Memory B cell (primary cell): ENCODE results near the gene FKBP9.
"Not testable (repeated sequence)": the region's sequence is repeated elsewhere in the genome, so short reads cannot be mapped to it uniquely, and the experiment has no call there.

Experiments
- ATAC-seq: fragments of 150-1000 bp; cut with Tn5 transposase; 2 replicates; pipeline ENCODE4 v1.10.0; 2021; ENCODE audit warnings: low read depth, mild to moderate bottlenecking, moderate library complexity
- DNase-seq, 2 donors: peaks; one replicate each; pipeline ENCODE4 v3.0.0; 2022; ENCODE audit warnings: low spot score in 2 of 2
- H3K27ac Mint-ChIP-seq: one replicate; pipeline ENCODE4 v1.8.0; 2022; ENCODE audit warnings: mild to moderate bottlenecking, moderate library complexity, mixed read lengths
- H3K27me3 Mint-ChIP-seq: one replicate; pipeline ENCODE4 v1.8.0; 2022; ENCODE audit warnings: mixed read lengths
- H3K36me3 Mint-ChIP-seq: one replicate; pipeline ENCODE4 v1.8.0; 2022; ENCODE audit warnings: mild to moderate bottlenecking, mixed read lengths
- H3K4me1 Mint-ChIP-seq: one replicate; pipeline ENCODE4 v1.8.0; 2022; ENCODE audit warnings: mixed read lengths
- H3K4me3 Mint-ChIP-seq: one replicate; pipeline ENCODE4 v1.8.0; 2022; ENCODE audit warnings: mild to moderate bottlenecking, moderate library complexity, mixed read lengths
- H3K9me3 Mint-ChIP-seq: one replicate; pipeline ENCODE4 v1.8.0; 2022; ENCODE audit warnings: mixed read lengths

The FKBP9 gene

DNA sequence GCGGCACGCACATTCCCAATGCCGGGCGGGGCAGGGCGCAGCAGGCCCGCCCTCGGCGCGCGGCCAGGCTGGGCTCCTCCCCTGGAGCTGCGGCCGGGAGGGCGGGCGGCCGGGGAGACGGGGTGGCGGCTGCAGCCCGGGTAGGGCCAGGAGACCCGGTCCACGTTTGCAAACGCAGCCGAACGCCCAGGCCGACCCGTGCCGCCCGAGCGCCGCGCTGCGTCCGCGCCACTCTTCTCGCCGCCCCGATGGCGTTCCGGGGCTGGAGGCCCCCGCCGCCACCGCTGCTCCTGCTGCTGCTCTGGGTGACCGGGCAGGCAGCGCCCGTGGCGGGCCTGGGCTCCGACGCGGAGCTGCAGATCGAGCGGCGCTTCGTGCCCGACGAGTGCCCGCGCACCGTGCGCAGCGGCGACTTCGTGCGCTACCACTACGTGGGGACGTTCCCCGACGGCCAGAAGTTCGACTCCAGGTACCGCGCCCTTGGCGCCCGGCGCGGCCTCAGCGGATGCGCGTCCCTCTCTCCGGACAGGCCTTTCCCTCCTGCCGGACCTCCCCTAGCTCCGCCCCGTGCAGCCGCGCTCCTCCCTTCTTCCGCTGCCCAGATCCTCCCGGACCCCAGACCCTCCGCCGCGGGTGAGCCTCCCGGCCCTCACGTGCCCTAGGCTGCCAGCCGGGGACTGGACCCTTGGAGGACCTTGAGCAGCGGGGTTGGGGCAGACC is at the start of gene FKBP9:
Gene FKBP9 (plus strand): TSS at position 115 of the 720 bp plus-strand sequence. CDS start 134 bp downstream, at position 249.
- Mint-ChIP-seq H3K4me3 (peak within 1 kb of the TSS; percentile 84), H3K27ac (no peak within 1 kb of the TSS), H3K27me3 (peaks cover 6% of the 10 kb centered on the region), H3K4me1 (peaks cover 4% of the 10 kb centered on the region), H3K36me3 (no peaks in the 10 kb centered on the region), H3K9me3 (no peaks in the 10 kb centered on the region)
- DNase-seq (peak in 1 of 2 donors; percentile 31), ATAC-seq (peak; percentile 73)

DNA sequence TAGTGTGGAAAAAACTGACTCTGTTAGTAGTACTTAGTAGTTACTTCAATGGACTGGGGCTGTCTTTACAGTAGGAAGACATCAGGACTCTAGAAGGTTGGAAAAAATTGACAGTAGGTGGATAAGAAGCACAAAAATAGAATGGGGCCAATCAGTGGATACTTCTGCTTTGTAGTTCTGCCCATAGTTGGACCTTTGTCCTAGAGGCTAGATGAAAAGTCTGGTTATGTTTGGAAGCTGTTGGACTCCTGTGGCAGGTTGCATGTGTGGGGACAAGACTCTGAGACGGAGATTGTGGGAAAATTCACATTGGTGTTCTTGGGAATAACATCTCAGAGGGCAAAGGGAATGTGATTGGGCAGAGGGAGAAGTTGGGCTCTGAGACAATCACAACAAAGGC is 47.0 kb upstream of the FKBP9 start:
- DNase-seq = no peak
- Mint-ChIP-seq H3K27ac (no peak overlapping the region), H3K4me3 (no peak overlapping the region), H3K36me3 (peaks cover 7% of the 10 kb centered on the region), H3K4me1 (peaks cover 1% of the 10 kb centered on the region), H3K27me3 (no peaks in the 10 kb centered on the region), H3K9me3 (no peaks in the 10 kb centered on the region)
- no peak for ATAC-seq

GRCh38 chr7:32914184-32914583 is 43.1 kb upstream of the FKBP9 start:
- H3K4me1 Mint-ChIP-seq = no peaks in the 10 kb centered on the region
- DNase-seq = no peak
- no peaks in the 10 kb centered on the region for H3K9me3 Mint-ChIP-seq
- H3K27me3 Mint-ChIP-seq = no peaks in the 10 kb centered on the region
- no peak overlapping the region for H3K27ac Mint-ChIP-seq
- peaks cover 21% of the 10 kb centered on the region for H3K36me3 Mint-ChIP-seq
- ATAC-seq = no peak
- H3K4me3 Mint-ChIP-seq = no peak overlapping the region

- H3K4me1 Mint-ChIP-seq = no peaks in the 10 kb centered on the region
- no peaks in the 10 kb centered on the region for H3K9me3 Mint-ChIP-seq
- DNase-seq (no peak), ATAC-seq (no peak)
- peaks cover 21% of the 10 kb centered on the region for H3K36me3 Mint-ChIP-seq
- H3K27ac Mint-ChIP-seq = no peak overlapping the region
- no peak overlapping the region for H3K4me3 Mint-ChIP-seq
- no peaks in the 10 kb centered on the region for H3K27me3 Mint-ChIP-seq
Measured at GRCh38 chr7:32915041-32915536, 42.2 kb upstream of the FKBP9 start.

- no peaks in the 10 kb centered on the region for H3K27me3 Mint-ChIP-seq
- H3K4me3 Mint-ChIP-seq = no peak overlapping the region
- H3K9me3 Mint-ChIP-seq = no peaks in the 10 kb centered on the region
- no peak overlapping the region for H3K27ac Mint-ChIP-seq
- DNase-seq (no peak), ATAC-seq (no peak)
- H3K36me3 Mint-ChIP-seq = peaks cover 21% of the 10 kb centered on the region
- H3K4me1 Mint-ChIP-seq = no peaks in the 10 kb centered on the region
Measured at GRCh38 chr7:32916006-32916405, 41.2 kb upstream of the FKBP9 start.

GRCh38 chr7:32916994-32917393 is 40.2 kb upstream of the FKBP9 start:
- not testable (repeated sequence) for DNase-seq

DNA sequence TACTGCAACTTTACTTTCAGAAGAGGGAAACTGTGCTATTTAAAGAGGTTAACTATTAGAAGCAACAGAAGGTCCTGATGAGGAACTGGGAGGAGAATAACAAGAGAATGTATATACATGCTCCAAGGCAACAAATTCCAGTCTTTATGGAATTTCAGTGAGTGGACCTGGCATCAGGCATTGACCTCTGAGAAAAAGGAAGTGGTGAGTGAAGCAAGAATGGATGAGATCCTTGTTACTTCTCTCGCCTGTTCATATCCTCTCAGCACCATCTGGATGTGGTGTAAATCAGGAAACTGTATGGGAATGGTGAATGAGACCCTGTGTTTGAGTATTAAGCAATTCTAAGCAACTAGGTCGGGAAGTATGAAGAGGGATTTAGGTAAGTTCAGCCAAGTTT is 35.3 kb upstream of the FKBP9 start:
- no peak for DNase-seq
- H3K9me3 Mint-ChIP-seq = no peaks in the 10 kb centered on the region
- H3K4me1 Mint-ChIP-seq = no peaks in the 10 kb centered on the region
- H3K27me3 Mint-ChIP-seq = no peaks in the 10 kb centered on the region
- H3K27ac Mint-ChIP-seq = no peak overlapping the region
- H3K36me3 Mint-ChIP-seq = peaks cover 27% of the 10 kb centered on the region
- ATAC-seq = no peak
- H3K4me3 Mint-ChIP-seq = no peak overlapping the region

More at GRCh38 chr7:32916994-32917393, 40.2 kb upstream of the FKBP9 start:
- H3K9me3 Mint-ChIP-seq, H3K4me1 Mint-ChIP-seq, H3K4me3 Mint-ChIP-seq, H3K27ac Mint-ChIP-seq, ATAC-seq, H3K27me3 Mint-ChIP-seq: not testable (repeated sequence)
- peaks cover 24% of the 10 kb centered on the region for H3K36me3 Mint-ChIP-seq

GRCh38 chr7:32928785-32929298 is 28.4 kb upstream of the FKBP9 start:
- H3K36me3 Mint-ChIP-seq = peaks cover 29% of the 10 kb centered on the region

DNA sequence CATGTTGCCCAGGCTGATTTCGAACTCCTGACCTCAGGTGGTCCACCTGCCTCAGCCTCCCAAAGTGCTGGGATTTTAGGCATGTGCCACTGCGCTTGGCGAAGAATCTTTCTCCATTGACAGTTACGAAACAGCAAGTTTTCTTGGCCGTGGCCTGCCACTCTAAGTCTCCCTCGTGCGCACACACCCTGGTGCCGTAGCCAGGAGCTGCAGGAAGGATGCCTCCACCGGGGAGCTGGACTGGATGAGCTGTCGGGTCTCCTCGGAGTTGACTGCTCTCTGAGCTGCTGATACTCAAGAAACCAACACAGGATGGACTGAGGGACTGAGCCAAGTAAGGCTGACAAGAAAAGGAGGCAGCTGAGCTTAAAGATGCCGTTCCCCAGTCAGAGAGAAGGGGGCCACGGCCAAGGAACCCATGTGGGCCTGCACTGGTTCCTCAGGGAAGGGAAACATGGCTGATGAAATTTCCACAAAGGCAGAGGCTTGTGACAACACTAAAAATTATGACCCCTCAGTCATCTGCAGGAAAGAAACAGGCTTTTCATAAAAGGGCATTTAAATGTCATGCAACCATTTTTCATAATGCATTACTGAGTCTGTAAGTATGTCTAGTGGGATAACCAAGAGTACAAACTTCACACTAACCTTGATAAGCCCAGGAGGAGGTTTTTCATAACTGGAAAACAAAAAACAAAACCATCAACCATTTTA is 27.7 kb upstream of the FKBP9 start:
- H3K9me3 Mint-ChIP-seq = no peaks in the 10 kb centered on the region
- no peak overlapping the region for H3K4me3 Mint-ChIP-seq
- no peaks in the 10 kb centered on the region for H3K27me3 Mint-ChIP-seq
- H3K4me1 Mint-ChIP-seq = peaks cover 14% of the 10 kb centered on the region
- ATAC-seq = no peak
- no peak overlapping the region for H3K27ac Mint-ChIP-seq
- no peak for DNase-seq
- H3K36me3 Mint-ChIP-seq = peaks cover 28% of the 10 kb centered on the region

More at GRCh38 chr7:32928785-32929298, 28.4 kb upstream of the FKBP9 start:
- H3K27ac Mint-ChIP-seq = peak overlapping the region; percentile 72
- no peaks in the 10 kb centered on the region for H3K27me3 Mint-ChIP-seq
- H3K4me3 Mint-ChIP-seq = no peak overlapping the region
- H3K4me1 Mint-ChIP-seq = peaks cover 14% of the 10 kb centered on the region
- peak; percentile 85 for ATAC-seq
- DNase-seq = no peak
- no peaks in the 10 kb centered on the region for H3K9me3 Mint-ChIP-seq

DNA sequence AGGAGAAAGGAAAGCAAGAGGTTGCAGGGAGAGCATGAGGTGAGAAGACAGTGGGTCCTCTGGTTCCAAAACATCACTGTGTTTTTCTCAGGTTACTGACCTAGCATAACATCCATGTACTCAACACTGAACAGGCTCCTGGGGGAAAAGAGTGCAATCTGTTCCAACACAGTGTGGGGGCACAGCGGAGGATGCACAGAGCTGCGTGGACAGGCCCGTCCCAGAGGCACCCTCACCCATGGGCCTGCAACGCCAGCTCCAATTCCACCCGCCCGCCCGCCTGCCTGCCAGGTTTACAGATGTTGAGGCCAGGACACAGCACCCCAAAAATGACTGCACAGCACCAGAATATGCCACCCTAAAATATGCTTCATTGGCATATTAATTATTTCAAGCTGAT is 26.9 kb upstream of the FKBP9 start:
- Mint-ChIP-seq H3K9me3 (no peaks in the 10 kb centered on the region), H3K4me3 (no peak overlapping the region), H3K36me3 (peaks cover 20% of the 10 kb centered on the region), H3K4me1 (peaks cover 14% of the 10 kb centered on the region), H3K27me3 (no peaks in the 10 kb centered on the region), H3K27ac (no peak overlapping the region)
- ATAC-seq (no peak), DNase-seq (no peak)

DNA sequence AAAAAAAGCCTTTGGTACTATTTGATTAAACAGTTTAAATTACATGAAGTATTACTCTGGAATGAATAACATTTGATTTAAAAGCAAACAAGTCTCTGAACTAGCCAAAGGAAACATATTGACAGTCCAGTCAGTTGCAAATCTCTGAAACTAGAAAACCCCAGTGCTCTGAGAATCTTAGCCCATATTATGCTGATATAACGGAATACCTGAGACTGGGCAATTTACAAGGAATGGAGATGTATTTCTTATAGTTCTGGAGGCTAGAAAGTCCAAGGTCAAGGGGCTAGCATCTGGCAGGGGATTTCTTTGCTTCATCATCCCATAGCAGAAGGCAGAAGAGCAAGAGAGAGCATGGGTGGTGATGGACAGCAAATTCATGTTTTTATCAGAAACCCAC is 21.7 kb upstream of the FKBP9 start:
- Mint-ChIP-seq H3K9me3 (no peaks in the 10 kb centered on the region), H3K36me3 (peaks cover 13% of the 10 kb centered on the region), H3K27me3 (no peaks in the 10 kb centered on the region)

GRCh38 chr7:32936689-32937088 is 20.6 kb upstream of the FKBP9 start:
- peaks cover 8% of the 10 kb centered on the region for H3K36me3 Mint-ChIP-seq
- H3K4me1 Mint-ChIP-seq = peaks cover 6% of the 10 kb centered on the region
- no peaks in the 10 kb centered on the region for H3K27me3 Mint-ChIP-seq
- no peaks in the 10 kb centered on the region for H3K9me3 Mint-ChIP-seq
- DNase-seq (no peak), ATAC-seq (no peak)
- H3K27ac Mint-ChIP-seq = no peak overlapping the region
- H3K4me3 Mint-ChIP-seq = no peak overlapping the region

More for the DNA sequence above, 21.7 kb upstream of the FKBP9 start:
- H3K4me3 Mint-ChIP-seq = no peak overlapping the region
- ATAC-seq (no peak), DNase-seq (no peak)
- H3K27ac Mint-ChIP-seq = no peak overlapping the region
- peaks cover 6% of the 10 kb centered on the region for H3K4me1 Mint-ChIP-seq

- Mint-ChIP-seq H3K4me3 (no peak overlapping the region), H3K27me3 (no peaks in the 10 kb centered on the region), H3K4me1 (peaks cover 12% of the 10 kb centered on the region), H3K9me3 (no peaks in the 10 kb centered on the region), H3K27ac (no peak overlapping the region), H3K36me3 (peaks cover 8% of the 10 kb centered on the region)
- DNase-seq (no peak), ATAC-seq (no peak)
Measured at GRCh38 chr7:32937344-32938174, 19.7 kb upstream of the FKBP9 start.

DNA sequence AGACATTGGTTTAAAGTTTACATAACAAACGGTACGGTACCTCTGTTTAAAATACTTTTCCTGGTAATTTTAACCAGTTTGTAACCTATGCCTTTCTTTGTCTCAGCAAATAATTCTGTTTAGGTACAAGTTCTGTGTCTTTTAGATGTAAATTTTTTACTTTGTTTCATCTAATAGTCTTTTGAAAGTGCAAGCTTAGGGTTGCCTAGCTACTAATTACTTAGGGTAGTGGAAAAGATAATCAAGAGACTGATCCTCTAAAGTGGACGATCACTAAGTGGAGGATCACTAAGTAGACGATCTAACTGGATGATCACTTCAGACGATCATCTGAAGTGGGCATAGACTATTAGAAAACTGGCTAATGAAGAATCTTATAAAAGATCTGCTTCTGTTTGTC is 16.1 kb upstream of the FKBP9 start:
- peaks cover 12% of the 10 kb centered on the region for H3K4me1 Mint-ChIP-seq
- DNase-seq (no peak), ATAC-seq (no peak)
- no peaks in the 10 kb centered on the region for H3K9me3 Mint-ChIP-seq
- peaks cover 8% of the 10 kb centered on the region for H3K36me3 Mint-ChIP-seq
- H3K27ac Mint-ChIP-seq = no peak overlapping the region
- peak overlapping the region; percentile 43 for H3K4me3 Mint-ChIP-seq
- H3K27me3 Mint-ChIP-seq = no peaks in the 10 kb centered on the region
